ENCODE results near the gene ATL2. TPM values are rescaled to one million over a fixed set of nuclear protein-coding genes. Genes with fewer than 3 reads are reported as not detected.

Gene ATL2
- total RNA-seq, 1 donor from 2014 or later, result 43.2 TPM

GRCh38 chr2:38244301-38244700 lies 132.8 kb downstream of the ATL2 start:
- no peak for DNase-seq
- ATAC-seq (ENCODE audit: low read depth), result no peak
- ChIA-PET CTCF (no interaction called here), POLR2A (no interaction called here)
- Mint-ChIP-seq H3K4me1 (no peaks in the 10 kb centered on the region), H3K27ac (no peak overlapping the region), H3K36me3 (ENCODE audit: low read depth) (no peaks in the 10 kb centered on the region), H3K27me3 (no peaks in the 10 kb centered on the region), H3K9me3 (no peaks in the 10 kb centered on the region), H3K4me3 (no peak overlapping the region)
- intact Hi-C loops (cut with micrococcal nuclease), result no loop called here
- TF ChIP-seq CTCF (IDR thresholded peaks at IDR 0.05), result no peak

Other genes with a start within 250 kb of the ATL2 start
- 8.6 and 8.8 TPM in 2 replicates for gene HNRNPLL, start 225.7 kb upstream of the ATL2 start, total RNA-seq